ENCODE data around the gene KRT9.

DNA sequence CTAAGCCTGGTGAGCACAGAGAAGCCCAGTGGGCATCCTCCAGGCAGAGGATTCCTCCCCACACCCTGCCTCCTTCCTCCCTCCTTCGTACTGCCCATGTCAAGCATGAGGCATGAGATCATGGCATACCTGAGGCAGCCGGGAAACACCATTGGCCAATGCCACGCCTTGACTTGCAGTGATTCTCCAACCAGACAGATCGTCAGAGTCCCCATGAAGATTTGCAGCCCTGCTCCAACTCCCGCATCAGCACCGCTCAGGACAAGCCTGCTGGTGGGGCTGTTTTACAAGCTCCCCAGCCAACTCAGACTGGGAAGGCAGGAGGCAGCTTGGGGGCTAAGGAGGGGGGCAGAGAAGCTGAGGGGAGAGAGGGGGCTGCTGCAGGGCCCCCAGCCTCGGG is 43.6 kb upstream of the KRT9 start:
- TF ChIP-seq BHLHE40 (IDR thresholded peaks at IDR 0.05; ENCODE audit: low read depth, low read length) (no peak), CBX2 (IDR thresholded peaks at IDR 0.05; ENCODE audit: borderline replicate concordance, low read depth) (no peak)
- TF ChIP-seq, protein P1, sequence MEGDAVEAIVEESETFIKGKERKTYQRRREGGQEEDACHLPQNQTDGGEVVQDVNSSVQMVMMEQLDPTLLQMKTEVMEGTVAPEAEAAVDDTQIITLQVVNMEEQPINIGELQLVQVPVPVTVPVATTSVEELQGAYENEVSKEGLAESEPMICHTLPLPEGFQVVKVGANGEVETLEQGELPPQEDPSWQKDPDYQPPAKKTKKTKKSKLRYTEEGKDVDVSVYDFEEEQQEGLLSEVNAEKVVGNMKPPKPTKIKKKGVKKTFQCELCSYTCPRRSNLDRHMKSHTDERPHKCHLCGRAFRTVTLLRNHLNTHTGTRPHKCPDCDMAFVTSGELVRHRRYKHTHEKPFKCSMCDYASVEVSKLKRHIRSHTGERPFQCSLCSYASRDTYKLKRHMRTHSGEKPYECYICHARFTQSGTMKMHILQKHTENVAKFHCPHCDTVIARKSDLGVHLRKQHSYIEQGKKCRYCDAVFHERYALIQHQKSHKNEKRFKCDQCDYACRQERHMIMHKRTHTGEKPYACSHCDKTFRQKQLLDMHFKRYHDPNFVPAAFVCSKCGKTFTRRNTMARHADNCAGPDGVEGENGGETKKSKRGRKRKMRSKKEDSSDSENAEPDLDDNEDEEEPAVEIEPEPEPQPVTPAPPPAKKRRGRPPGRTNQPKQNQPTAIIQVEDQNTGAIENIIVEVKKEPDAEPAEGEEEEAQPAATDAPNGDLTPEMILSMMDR (IDR thresholded peaks at IDR 0.05): no peak
- TF ChIP-seq, protein P2, sequence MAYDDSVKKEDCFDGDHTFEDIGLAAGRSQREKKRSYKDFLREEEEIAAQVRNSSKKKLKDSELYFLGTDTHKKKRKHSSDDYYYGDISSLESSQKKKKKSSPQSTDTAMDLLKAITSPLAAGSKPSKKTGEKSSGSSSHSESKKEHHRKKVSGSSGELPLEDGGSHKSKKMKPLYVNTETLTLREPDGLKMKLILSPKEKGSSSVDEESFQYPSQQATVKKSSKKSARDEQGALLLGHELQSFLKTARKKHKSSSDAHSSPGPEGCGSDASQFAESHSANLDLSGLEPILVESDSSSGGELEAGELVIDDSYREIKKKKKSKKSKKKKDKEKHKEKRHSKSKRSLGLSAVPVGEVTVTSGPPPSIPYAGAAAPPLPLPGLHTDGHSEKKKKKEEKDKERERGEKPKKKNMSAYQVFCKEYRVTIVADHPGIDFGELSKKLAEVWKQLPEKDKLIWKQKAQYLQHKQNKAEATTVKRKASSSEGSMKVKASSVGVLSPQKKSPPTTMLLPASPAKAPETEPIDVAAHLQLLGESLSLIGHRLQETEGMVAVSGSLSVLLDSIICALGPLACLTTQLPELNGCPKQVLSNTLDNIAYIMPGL (CRISPR knock-in tag; IDR thresholded peaks at IDR 0.05; ENCODE audit: borderline replicate concordance): no peak

Data from A549 (cell line).